Fibroblast of mammary gland (primary cell): ENCODE results near the gene TNK1.

Experiments
- DNase-seq: peaks from one replicate; pipeline ENCODE4 v3.0.0-alpha.2; 2010; ENCODE audit warnings: low read depth
- H3K4me3 ChIP-seq: 2 replicates; pipeline ENCODE4 v1.5.1; 2011; ENCODE audit warnings: low read depth, mild to moderate bottlenecking, low read length, moderate library complexity; ENCODE audit not compliant: control insufficient read depth
- TF ChIP-seq, protein P1 (sequence below): conservative IDR thresholded peaks from 2 replicates; pipeline ENCODE4 v1.5.1; 2011; ENCODE audit warnings: low read depth, low read length, inconsistent platforms; ENCODE audit not compliant: control insufficient read depth, insufficient read depth

The TNK1 gene

DNA sequence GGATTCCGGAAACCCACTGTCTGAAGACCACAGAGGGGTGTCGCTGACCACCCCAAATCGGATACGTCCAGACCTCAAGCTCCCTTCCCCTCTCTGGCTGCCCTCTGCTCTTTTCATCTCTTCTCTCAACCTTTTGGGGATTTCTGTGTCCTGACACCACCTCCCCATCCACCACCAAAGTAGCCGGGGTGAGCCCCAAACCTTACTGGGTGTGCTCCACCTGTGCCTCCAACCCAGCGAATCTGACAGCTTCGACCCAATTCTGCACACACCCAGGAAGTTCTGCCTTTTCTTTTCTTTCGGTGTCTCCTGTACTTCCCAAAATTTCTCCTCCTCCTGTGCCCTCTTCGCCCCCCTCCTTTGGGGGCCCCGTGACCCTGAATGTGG, 28.4 kb upstream of the TNK1 start:
- TF ChIP-seq, protein P1, sequence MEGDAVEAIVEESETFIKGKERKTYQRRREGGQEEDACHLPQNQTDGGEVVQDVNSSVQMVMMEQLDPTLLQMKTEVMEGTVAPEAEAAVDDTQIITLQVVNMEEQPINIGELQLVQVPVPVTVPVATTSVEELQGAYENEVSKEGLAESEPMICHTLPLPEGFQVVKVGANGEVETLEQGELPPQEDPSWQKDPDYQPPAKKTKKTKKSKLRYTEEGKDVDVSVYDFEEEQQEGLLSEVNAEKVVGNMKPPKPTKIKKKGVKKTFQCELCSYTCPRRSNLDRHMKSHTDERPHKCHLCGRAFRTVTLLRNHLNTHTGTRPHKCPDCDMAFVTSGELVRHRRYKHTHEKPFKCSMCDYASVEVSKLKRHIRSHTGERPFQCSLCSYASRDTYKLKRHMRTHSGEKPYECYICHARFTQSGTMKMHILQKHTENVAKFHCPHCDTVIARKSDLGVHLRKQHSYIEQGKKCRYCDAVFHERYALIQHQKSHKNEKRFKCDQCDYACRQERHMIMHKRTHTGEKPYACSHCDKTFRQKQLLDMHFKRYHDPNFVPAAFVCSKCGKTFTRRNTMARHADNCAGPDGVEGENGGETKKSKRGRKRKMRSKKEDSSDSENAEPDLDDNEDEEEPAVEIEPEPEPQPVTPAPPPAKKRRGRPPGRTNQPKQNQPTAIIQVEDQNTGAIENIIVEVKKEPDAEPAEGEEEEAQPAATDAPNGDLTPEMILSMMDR = peak; percentile 43
- H3K4me3 ChIP-seq = peak overlapping the region; percentile 71
- no peak for DNase-seq

DNA sequence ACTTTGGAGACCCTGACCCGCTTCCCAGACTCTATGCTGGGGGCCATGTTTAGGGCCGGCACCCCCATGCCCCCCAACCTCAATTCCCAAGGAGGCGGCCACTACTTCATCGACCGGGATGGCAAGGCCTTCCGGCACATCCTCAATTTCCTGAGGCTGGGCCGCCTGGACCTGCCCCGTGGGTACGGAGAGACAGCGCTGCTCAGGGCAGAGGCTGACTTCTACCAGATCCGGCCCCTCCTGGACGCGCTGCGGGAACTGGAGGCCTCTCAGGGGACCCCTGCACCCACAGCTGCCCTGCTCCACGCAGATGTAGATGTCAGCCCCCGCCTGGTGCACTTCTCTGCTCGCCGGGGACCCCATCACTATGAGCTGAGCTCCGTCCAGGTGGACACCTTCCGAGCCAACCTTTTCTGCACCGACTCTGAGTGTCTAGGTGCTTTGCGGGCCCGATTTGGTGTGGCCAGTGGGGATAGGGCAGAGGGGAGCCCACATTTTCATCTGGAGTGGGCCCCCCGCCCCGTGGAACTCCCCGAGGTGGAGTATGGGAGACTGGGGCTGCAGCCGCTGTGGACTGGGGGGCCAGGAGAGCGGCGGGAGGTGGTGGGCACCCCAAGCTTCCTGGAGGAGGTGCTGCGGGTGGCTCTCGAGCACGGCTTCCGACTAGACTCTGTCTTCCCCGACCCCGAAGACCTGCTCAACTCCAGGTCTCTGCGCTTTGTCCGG, 27.8 kb upstream of the TNK1 start:
- TF ChIP-seq, protein P1 = no peak
- no peak for DNase-seq
- H3K4me3 ChIP-seq = peak overlapping the region; percentile 71

DNA sequence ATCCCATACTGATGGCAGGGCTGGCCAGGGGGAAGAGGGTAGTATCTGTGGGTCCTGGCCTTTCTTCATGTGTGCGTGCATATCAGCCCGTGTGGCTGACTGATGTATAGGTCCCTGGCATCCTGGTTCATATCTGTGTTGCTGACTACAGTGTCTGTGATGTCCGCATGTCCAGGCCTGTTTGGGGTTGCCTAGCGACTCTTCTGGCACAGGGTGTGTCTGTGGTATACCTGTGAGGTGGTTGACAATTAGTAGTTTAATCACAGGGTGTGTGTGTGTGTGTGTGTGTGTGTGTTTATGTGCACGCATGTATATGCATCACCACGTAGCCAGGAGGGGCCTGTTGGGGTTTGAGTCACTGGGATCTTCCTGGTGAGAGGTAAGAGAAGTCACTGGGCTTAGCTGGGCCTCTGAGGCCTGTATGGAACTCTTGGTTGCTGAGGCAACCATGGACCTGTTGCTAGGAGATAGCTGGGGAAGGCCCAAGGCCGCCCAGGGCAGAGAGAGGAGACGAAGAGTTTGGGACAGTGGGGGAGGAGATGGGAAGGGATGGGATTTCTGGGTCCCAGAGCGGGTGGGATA, 26.5 kb upstream of the TNK1 start:
- no peak overlapping the region for H3K4me3 ChIP-seq
- TF ChIP-seq, protein P1 = no peak
- peak; percentile 66 for DNase-seq

DNA sequence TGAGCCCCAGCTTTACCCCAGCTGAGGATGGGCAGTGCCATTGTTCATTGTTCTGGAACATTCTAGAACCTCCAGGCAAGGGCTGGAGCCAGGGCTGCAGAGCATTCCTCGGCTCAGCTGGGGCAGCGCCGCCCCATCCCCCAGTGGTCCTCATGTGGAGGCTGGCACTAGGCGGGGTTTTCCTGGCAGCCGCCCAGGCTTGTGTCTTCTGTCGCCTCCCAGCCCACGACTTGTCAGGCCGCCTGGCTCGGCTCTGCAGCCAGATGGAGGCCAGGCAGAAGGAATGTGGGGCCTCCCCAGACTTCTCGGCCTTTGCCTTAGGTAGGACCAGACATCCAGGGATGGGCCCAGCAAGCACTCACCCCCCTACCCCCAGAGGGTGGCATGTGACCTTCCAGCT, 25.8 kb upstream of the TNK1 start, which contains the start of gene TMEM95:
Gene TMEM95 (plus strand): TSS at position 104 of the 400 bp plus-strand sequence. CDS start 49 bp downstream, at position 153.
- H3K4me3 ChIP-seq = no peak within 1 kb of the TSS

DNA sequence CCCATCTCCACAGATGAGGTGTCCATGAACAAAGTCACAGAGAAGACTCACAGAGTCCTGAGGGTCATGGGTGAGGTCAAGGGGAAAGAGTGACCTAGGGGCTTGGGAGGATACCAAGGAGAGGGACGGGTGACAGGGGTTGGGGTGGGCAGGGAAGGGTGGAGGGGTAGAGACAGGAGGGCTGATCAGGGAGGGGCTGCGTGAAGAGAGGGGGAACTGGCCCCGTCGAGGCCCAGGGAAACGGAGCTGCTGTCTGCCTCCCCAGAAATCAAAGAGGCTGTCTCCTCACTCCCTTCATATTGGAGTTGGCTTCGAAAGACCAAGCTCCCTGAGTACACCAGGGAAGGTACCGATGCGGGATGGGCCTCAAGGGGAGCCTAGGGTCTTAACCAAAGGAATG, 25.3 kb upstream of the TNK1 start:
- TF ChIP-seq, protein P1 = no peak
- H3K4me3 ChIP-seq = no peak overlapping the region
- no peak for DNase-seq

More for the DNA sequence above, 25.8 kb upstream of the TNK1 start, which contains the start of gene TMEM95:
- TF ChIP-seq, protein P1 = no peak
- DNase-seq = no peak

DNA sequence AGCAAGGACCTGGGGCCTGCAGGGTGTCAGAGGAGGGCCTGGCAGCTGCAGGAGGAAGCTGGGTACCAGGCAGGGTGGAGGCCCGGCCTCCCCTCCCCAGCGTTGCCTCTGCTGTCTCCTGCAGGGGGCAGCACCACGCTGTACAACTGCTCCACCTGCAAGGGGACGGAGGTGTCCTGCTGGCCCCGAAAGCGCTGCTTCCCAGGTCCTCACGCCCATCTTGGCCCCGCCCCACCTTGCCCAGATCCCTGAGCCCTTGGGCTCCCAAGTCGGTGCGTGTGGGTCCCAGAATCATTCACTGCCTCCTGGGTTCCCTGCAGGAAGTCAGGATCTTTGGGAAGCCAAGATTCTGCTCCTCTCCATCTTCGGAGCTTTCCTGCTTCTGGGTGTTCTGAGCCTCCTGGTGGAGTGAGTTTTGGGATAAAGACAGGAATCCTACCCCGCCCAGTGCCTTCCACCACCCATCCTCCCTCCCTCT, 24.8 kb upstream of the TNK1 start:
- no peak overlapping the region for H3K4me3 ChIP-seq
- TF ChIP-seq, protein P1 = peak; percentile 80
- DNase-seq = peak; percentile 66
